Astrocyte of the spinal cord (primary cell): ENCODE data around the gene MC1R.

Experiments used
- DNase-seq: peaks from one replicate; pipeline ENCODE4 v3.0.0; 2011; ENCODE audit warnings: low read depth, low spot score
- H3K4me3 ChIP-seq: 2 replicates; pipeline ENCODE4 v1.5.1; 2011; ENCODE audit warnings: low read depth, mild to moderate bottlenecking, low read length, moderate library complexity
- in situ Hi-C: cut with HindIII; loops from 2 replicates; pipeline ENCODE4 v1.10.0; 2017; ENCODE audit warnings: low sequenced_read_pairs
- TF ChIP-seq, protein P1 (sequence below): IDR thresholded peaks from 2 replicates; pipeline ENCODE4 v1.5.1; 2012; ENCODE audit warnings: low read depth, mild to moderate bottlenecking, low read length, inconsistent platforms

Gene MC1R

DNA sequence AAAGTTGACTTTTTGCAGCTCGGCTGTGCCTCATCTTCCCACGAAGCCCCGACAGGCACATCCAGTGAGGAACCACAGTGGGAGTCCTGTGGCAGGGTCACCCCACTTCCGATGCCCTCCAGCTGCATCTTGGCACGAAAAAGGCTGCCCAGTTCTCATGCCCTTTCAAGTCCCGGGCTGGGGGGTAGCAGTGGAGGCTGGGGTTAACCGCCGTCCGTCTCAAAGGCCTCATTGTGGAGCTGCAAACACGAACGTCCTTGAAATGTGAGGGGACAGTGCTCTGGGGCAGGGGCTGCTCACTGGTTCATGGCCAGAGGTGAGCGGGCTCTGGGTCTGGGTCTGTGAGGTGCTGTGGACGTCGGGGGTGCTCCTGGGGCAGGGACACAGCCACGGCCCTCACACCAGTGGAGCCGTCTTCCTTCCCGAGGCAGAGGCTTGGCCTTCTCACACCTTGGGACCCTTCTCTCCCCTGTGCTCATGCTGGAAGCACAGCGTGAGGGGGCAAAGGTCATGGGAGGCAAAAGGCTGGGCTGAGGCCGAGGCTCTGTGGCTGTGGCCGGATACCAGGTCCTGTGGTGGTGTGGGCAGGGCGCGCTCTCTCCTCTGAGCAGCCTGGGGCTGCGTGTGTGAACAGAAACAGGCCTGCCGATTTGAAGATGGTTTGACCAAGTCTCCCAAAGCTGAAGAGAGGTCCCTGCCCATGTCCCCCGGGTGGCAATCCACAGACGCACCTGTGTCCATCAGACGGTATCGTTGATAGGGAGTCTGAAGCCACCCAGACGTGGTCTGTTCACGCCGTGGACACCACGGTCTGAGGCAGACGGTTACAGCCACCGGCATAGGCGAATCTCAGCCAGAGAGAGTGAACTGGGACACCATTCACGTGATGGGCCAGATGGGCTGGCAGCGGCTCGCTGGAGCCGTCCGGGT, 3.1 kb upstream of the MC1R start:
- in situ Hi-C loops = no loop called here
- H3K4me3 ChIP-seq = no peak overlapping the region
- TF ChIP-seq, protein P1, sequence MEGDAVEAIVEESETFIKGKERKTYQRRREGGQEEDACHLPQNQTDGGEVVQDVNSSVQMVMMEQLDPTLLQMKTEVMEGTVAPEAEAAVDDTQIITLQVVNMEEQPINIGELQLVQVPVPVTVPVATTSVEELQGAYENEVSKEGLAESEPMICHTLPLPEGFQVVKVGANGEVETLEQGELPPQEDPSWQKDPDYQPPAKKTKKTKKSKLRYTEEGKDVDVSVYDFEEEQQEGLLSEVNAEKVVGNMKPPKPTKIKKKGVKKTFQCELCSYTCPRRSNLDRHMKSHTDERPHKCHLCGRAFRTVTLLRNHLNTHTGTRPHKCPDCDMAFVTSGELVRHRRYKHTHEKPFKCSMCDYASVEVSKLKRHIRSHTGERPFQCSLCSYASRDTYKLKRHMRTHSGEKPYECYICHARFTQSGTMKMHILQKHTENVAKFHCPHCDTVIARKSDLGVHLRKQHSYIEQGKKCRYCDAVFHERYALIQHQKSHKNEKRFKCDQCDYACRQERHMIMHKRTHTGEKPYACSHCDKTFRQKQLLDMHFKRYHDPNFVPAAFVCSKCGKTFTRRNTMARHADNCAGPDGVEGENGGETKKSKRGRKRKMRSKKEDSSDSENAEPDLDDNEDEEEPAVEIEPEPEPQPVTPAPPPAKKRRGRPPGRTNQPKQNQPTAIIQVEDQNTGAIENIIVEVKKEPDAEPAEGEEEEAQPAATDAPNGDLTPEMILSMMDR = no peak

DNA sequence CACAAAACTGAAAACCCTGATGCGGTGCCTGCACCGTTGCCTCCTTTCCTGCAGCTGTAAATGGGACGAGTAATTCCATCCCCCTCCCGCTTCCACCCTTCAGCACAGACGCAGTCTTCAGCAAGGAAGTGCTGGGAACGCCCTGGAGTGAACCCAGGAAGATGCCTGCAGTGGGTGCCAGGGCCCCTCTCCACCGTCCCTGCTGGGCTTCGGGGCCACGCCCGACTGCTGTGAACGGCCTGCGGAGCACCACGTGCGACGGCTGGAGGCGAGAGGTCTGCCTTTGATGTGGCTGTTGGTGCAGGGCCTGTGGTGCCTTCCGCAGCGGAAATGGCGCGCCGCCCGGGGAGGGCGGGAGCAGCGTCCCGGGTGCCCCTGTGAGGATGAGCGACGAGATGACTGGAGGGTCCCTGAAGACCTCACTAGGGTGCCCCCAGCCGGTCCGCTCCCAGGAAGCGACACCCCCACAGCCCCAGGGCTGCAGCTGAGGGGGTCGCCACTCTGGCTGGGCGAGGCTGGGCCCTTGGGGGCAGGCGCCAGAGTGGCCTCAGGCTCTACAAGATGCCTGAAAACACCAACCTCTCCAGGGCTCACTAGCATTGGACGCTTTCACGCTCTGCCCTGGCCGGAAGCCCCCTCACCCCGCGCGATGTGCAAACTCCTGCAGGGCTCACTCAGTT, 749 bp upstream of the MC1R start:
- peak overlapping the region; percentile 21 for H3K4me3 ChIP-seq
- in situ Hi-C loops = no loop called here
- TF ChIP-seq, protein P1 = no peak
- peak; percentile 93 for DNase-seq

More for the DNA sequence above, 3.1 kb upstream of the MC1R start:
- no peak for DNase-seq

GRCh38 chr16:89919535-89920406, 1.1 kb downstream of the MC1R start:
- TF ChIP-seq, protein P1 = no peak
- no peak for DNase-seq
- in situ Hi-C loops = no loop called here
- no peak overlapping the region for H3K4me3 ChIP-seq

GRCh38 chr16:89920723-89921122, 2.1 kb downstream of the MC1R start:
- DNase-seq = peak; percentile 37
- in situ Hi-C loops = no loop called here
- TF ChIP-seq, protein P1 = no peak
- H3K4me3 ChIP-seq = no peak overlapping the region

DNA sequence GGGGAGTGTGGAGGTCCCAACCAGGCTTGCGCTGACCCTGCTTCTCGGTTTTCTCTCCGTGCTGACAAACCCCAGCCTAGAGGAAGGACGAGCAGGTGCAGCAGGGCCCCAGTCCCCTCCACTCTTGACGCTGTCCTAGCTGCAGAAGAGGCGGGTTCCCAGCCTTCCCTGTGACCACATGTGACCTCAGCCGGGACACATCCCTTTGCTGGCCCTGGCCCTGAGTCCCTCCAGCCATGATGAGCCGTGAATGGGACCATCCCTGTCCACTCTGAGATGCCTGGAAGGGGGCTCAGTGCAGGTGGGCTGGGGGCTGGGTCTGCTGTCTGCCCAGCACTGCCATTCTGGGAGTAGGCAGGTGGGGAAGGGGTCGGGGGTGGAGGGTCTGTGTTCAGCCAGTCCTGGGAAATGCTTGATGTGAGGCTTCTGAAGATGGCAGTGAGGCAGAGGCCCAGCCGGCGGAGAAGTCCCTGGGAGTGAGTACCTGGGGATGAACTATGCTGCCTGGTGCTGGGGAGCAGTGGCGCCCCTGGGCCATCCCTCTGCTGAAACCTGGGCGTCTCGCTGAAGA, 2.6 kb downstream of the MC1R start:
- TF ChIP-seq, protein P1 = no peak
- in situ Hi-C loops = no loop called here
- DNase-seq = no peak
- peak overlapping the region; percentile 81 for H3K4me3 ChIP-seq
